Muscle layer of duodenum (tissue), 2 donors: ENCODE data around the gene SETD4.

Source experiments
- H3K27ac ChIP-seq: one replicate; pipeline ENCODE4 v1.7.0; 2013; ENCODE audit warnings: mild to moderate bottlenecking, low read length
- H3K27me3 ChIP-seq: one replicate; pipeline ENCODE4 v1.7.0; 2013; ENCODE audit warnings: low read depth, mild to moderate bottlenecking, control low read depth, low read length
- H3K36me3 ChIP-seq, 2 donors: one replicate each; pipeline ENCODE4 v1.7.0; 2013; ENCODE audit warnings: low read length in 2 of 2, control low read depth in 1 of 2, mild to moderate bottlenecking in 1 of 2; ENCODE audit not compliant: insufficient read depth in 2 of 2, control insufficient read depth in 1 of 2
- H3K4me1 ChIP-seq, 2 donors: one replicate each; pipeline ENCODE4 v1.7.0; 2013; ENCODE audit warnings: low read length in 2 of 2, mild to moderate bottlenecking in 2 of 2, control low read depth in 1 of 2, moderate library complexity in 1 of 2; ENCODE audit not compliant: insufficient read depth in 2 of 2, control insufficient read depth in 1 of 2
- H3K4me3 ChIP-seq, 2 donors: one replicate each; pipeline ENCODE4 v1.7.0; 2013; ENCODE audit warnings: low read length in 2 of 2, low read depth in 1 of 2, mild to moderate bottlenecking in 1 of 2
- H3K9me3 ChIP-seq, 2 donors: one replicate each; pipeline ENCODE4 v1.7.0; 2013; ENCODE audit warnings: low read length in 2 of 2, control low read depth in 1 of 2, mild to moderate bottlenecking in 1 of 2; ENCODE audit not compliant: control insufficient read depth in 1 of 2
- donor health status: healthy.

SETD4 gene

GRCh38 chr21:36027347-36027746, 33.0 kb downstream of the SETD4 start:
- Histone ChIP-seq H3K36me3 (no peaks in the 10 kb centered on the region), H3K27me3 (no peaks in the 10 kb centered on the region), H3K4me1 (peaks cover 0 to 16% of the 10 kb centered on the region in 2 donors), H3K9me3 (no peaks in the 10 kb centered on the region), H3K27ac (no peak overlapping the region), H3K4me3 (no peak overlapping the region)

GRCh38 chr21:36024782-36025181, 35.5 kb downstream of the SETD4 start:
- no peaks in the 10 kb centered on the region for H3K27me3 ChIP-seq
- H3K4me3 ChIP-seq: no peak overlapping the region
- no peak overlapping the region for H3K27ac ChIP-seq
- no peaks in the 10 kb centered on the region for H3K36me3 ChIP-seq
- no peaks in the 10 kb centered on the region for H3K9me3 ChIP-seq
- H3K4me1 ChIP-seq: peaks cover 0 to 11% of the 10 kb centered on the region in 2 donors

DNA sequence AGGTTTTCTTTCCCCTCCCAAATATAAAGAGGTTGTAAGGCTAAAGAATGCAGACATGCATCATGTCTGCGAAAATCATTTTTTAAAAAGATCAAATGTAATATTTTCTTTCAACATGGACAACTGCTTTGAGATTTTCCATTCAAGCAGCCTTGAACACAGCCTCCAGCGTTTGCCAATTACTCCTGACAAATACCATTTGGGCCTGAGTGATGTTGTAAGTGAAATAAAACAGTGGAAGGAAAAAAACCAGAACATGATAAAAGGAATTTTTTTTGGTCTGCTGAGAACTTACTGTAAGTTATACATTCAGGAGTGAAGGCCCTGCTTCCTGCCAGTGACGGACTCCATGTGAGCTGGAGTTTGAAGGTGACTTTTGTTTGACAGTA, 37.2 kb downstream of the SETD4 start:
- no peaks in the 10 kb centered on the region for H3K27me3 ChIP-seq
- H3K4me1 ChIP-seq: peaks cover 0 to 11% of the 10 kb centered on the region in 2 donors
- H3K27ac ChIP-seq: no peak overlapping the region
- no peaks in the 10 kb centered on the region for H3K36me3 ChIP-seq
- no peaks in the 10 kb centered on the region for H3K9me3 ChIP-seq
- no peak overlapping the region for H3K4me3 ChIP-seq

GRCh38 chr21:36022427-36023091, 37.8 kb downstream of the SETD4 start:
- no peaks in the 10 kb centered on the region for H3K27me3 ChIP-seq
- H3K4me1 ChIP-seq: peaks cover 0 to 11% of the 10 kb centered on the region in 2 donors
- H3K9me3 ChIP-seq: no peaks in the 10 kb centered on the region
- H3K36me3 ChIP-seq: no peaks in the 10 kb centered on the region
- H3K4me3 ChIP-seq: no peak overlapping the region
- H3K27ac ChIP-seq: no peak overlapping the region

GRCh38 chr21:36021251-36021837, 39.0 kb downstream of the SETD4 start:
- H3K27ac ChIP-seq: no peak overlapping the region
- H3K4me3 ChIP-seq: no peak overlapping the region
- H3K27me3 ChIP-seq: no peaks in the 10 kb centered on the region
- peaks cover 0 to 11% of the 10 kb centered on the region in 2 donors for H3K4me1 ChIP-seq
- H3K9me3 ChIP-seq: no peaks in the 10 kb centered on the region
- no peaks in the 10 kb centered on the region for H3K36me3 ChIP-seq

DNA sequence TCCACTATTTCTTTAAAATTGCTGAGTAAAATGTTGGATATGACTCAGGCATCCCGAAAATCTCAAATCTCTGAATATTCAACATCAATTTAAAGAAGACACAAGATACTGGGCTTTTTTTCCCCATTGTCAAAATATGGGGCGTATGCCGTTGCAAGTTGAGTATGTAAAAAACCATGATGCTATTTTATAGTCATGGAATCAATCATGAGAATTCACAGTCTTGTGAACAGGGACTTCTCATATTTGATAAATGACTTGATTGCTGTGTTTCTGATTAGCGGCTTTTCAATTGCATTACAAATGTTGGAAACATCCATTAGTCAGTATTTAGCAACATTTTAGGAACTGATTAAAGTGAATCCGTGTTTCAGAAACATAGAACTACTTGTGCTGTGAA, 45.3 kb downstream of the SETD4 start:
- no peak overlapping the region for H3K4me3 ChIP-seq
- no peaks in the 10 kb centered on the region for H3K36me3 ChIP-seq
- H3K27ac ChIP-seq: no peak overlapping the region
- no peaks in the 10 kb centered on the region for H3K4me1 ChIP-seq
- no peaks in the 10 kb centered on the region for H3K27me3 ChIP-seq
- H3K9me3 ChIP-seq: no peaks in the 10 kb centered on the region

DNA sequence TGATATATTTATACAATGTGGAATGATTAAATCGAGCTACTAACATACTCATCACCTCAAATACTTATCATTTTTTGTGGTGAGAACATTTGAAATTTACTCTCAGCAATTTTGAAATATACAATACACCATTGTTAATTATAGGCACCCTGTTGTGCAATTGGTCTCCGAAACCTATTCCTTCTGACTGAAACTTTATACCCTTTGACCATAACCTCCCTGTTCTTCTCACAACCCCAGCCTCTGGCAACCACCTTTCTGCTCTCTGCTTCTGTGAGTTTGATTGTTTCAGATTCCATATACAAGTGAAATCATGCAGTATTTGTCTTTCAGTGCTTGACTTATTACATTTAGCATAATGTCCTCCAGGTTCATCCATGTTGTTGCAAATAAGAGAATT, 49.5 kb downstream of the SETD4 start:
- no peaks in the 10 kb centered on the region for H3K4me1 ChIP-seq
- H3K4me3 ChIP-seq: no peak overlapping the region
- no peaks in the 10 kb centered on the region for H3K27me3 ChIP-seq
- no peaks in the 10 kb centered on the region for H3K36me3 ChIP-seq
- no peak overlapping the region for H3K27ac ChIP-seq
- H3K9me3 ChIP-seq: no peaks in the 10 kb centered on the region

GRCh38 chr21:36008505-36008904, 51.8 kb downstream of the SETD4 start:
- H3K9me3 ChIP-seq: no peaks in the 10 kb centered on the region
- H3K27ac ChIP-seq: no peak overlapping the region
- no peaks in the 10 kb centered on the region for H3K4me1 ChIP-seq
- no peaks in the 10 kb centered on the region for H3K36me3 ChIP-seq
- H3K27me3 ChIP-seq: no peaks in the 10 kb centered on the region
- H3K4me3 ChIP-seq: no peak overlapping the region

GRCh38 chr21:36005879-36006400, 54.4 kb downstream of the SETD4 start:
- Histone ChIP-seq H3K27ac (no peak overlapping the region), H3K27me3 (no peaks in the 10 kb centered on the region), H3K9me3 (no peaks in the 10 kb centered on the region), H3K4me3 (peak overlapping the region in 1 of 2 donors; percentile 23), H3K4me1 (no peaks in the 10 kb centered on the region), H3K36me3 (no peaks in the 10 kb centered on the region)

GRCh38 chr21:36005018-36005417, 55.3 kb downstream of the SETD4 start:
- H3K4me1 ChIP-seq: no peaks in the 10 kb centered on the region
- H3K4me3 ChIP-seq: peak overlapping the region in 1 of 2 donors; percentile 23
- no peaks in the 10 kb centered on the region for H3K9me3 ChIP-seq
- no peaks in the 10 kb centered on the region for H3K36me3 ChIP-seq
- H3K27me3 ChIP-seq: no peaks in the 10 kb centered on the region
- H3K27ac ChIP-seq: no peak overlapping the region

DNA sequence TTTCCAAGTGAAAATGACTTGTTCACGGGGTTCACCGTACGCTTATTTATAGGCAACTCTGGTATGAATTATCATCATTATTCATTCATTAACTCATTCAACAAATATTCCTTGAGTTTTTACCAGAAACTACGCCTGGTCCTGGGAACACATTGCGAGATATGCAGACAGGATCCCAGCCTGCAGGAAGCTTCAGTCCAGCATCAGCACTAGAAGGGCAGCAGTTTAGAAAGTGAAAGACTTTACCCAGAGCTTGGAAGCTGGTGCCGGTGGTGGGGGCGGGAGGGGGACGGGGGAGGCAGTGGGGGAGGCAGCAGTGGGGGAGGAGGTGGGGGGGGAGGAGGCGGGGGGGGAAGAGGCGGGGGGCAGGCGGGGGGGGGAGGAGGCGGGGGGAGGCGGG, 55.9 kb downstream of the SETD4 start:
- no peak overlapping the region for H3K4me3 ChIP-seq
- no peak overlapping the region for H3K27ac ChIP-seq
- no peaks in the 10 kb centered on the region for H3K27me3 ChIP-seq
- H3K9me3 ChIP-seq: no peaks in the 10 kb centered on the region
- H3K4me1 ChIP-seq: no peaks in the 10 kb centered on the region
- H3K36me3 ChIP-seq: no peaks in the 10 kb centered on the region

DNA sequence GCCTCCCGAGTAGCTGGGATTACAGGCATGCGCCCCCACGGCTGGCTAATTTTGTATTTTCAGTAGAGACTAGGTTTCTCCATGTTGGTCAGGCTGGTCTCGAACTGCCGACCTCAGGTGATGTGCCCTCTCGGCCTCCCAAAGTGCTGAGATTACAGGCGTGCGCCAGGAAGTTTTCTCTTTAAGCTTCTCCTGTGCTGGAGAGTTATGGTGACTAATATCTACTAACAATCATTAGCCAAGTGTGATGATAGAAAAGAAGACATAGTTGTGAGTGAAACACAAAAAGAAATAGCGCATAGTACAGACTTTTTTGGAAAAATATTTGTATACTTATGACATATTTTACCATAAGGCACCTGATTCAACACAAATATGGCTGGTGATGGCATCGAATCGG, 56.5 kb downstream of the SETD4 start:
- no peaks in the 10 kb centered on the region for H3K9me3 ChIP-seq
- no peak overlapping the region for H3K4me3 ChIP-seq
- H3K27me3 ChIP-seq: no peaks in the 10 kb centered on the region
- no peaks in the 10 kb centered on the region for H3K36me3 ChIP-seq
- H3K4me1 ChIP-seq: no peaks in the 10 kb centered on the region
- no peak overlapping the region for H3K27ac ChIP-seq
